HG03439 (cell line): Measurements from ENCODE around the gene MSANTD7.

Source experiments
- ATAC-seq: cut with Tn5 transposase; IDR thresholded peaks from one replicate; pipeline ENCODE4 v1.9.1; 2021; ENCODE audit warnings: mild to moderate bottlenecking, moderate library complexity; ENCODE audit not compliant: unreplicated experiment

Gene MSANTD7

GRCh38 chr10:14879928-14880193, 41.8 kb downstream of the MSANTD7 start:
- ATAC-seq, result no peak

DNA sequence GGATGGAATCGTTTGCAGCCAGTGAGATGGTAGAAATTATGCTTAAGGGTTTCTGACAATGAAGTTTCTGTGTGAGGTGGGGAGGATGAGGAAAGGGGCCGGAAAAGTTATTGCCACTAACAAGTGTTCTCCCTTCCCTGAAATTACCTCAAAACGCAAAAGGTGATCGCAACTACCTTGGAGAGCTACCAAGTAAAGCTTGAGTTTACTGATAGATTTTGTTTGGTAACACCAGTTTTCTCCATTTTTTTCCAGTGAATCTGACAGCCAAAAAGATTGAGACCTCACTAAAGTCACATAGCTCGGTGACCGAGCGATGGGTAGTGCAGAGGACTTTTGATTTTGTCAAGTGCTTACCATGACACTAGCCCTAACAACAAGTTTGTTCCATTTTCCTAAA, 42.1 kb downstream of the MSANTD7 start:
- no peak for ATAC-seq

- no peak for ATAC-seq
Measured at GRCh38 chr10:14884082-14884481, 46.0 kb downstream of the MSANTD7 start.
